Neuronal stem cell (in vitro differentiated cells): ENCODE results near the gene RUNX2. TPM values are rescaled to one million over a fixed set of nuclear protein-coding genes. Genes with fewer than 3 reads are reported as not detected.
A peak's percentile ranks its signal among the peaks of the same experiment; 100 is the strongest.
"Not testable (repeated sequence)": the region's sequence is repeated elsewhere in the genome, so short reads cannot be mapped to it uniquely, and the experiment has no call there.

Experiments
- DNase-seq: peaks from one replicate; pipeline ENCODE4 v3.0.0-alpha.2; 2013; ENCODE audit warnings: low spot score
- H2AFZ ChIP-seq: one replicate; pipeline ENCODE4 v1.6.1; 2013; ENCODE audit warnings: mild to moderate bottlenecking, low read length, inconsistent platforms
- H2AK5ac ChIP-seq: 2 replicates; pipeline ENCODE4 v1.6.1; 2013; ENCODE audit warnings: low read depth, mild to moderate bottlenecking, inconsistent platforms, low read length, moderate library complexity, mixed read lengths
- H2BK120ac ChIP-seq: 2 replicates; pipeline ENCODE4 v1.6.1; 2013; ENCODE audit warnings: low read depth, mild to moderate bottlenecking, inconsistent platforms, low read length, moderate library complexity, mixed read lengths
- H2BK12ac ChIP-seq: one replicate; pipeline ENCODE4 v1.6.1; 2013; ENCODE audit warnings: low read length, inconsistent platforms
- H2BK15ac ChIP-seq: 2 replicates; pipeline ENCODE4 v1.6.1; 2013; ENCODE audit warnings: mild to moderate bottlenecking, low read length, inconsistent platforms, mixed read lengths
- H2BK5ac ChIP-seq: one replicate; pipeline ENCODE4 v1.6.1; 2013; ENCODE audit warnings: inconsistent platforms, mild to moderate bottlenecking, low read length, moderate library complexity
- H3K14ac ChIP-seq: one replicate; pipeline ENCODE4 v1.6.1; 2013; ENCODE audit warnings: low read length, inconsistent platforms
- H3K18ac ChIP-seq: 2 replicates; pipeline ENCODE4 v1.6.1; 2013; ENCODE audit warnings: low read length, inconsistent platforms
- H3K23ac ChIP-seq: 2 replicates; pipeline ENCODE4 v1.6.1; 2013; ENCODE audit warnings: low read depth, mild to moderate bottlenecking, mixed read lengths, low read length, inconsistent platforms; ENCODE audit not compliant: poor library complexity
- H3K27ac ChIP-seq: replicated peaks from 3 replicates; pipeline ENCODE4 v1.5.1; 2013; ENCODE audit warnings: low read length, inconsistent platforms
- H3K27me3 ChIP-seq, 3 experiments: 2 replicates each; pipeline ENCODE4 v1.6.1; 2013; ENCODE audit warnings: low read length in 3 of 3, mild to moderate bottlenecking in 2 of 3, inconsistent platforms in 1 of 3, low read depth in 1 of 3, mixed read lengths in 1 of 3, moderate library complexity in 1 of 3; ENCODE audit not compliant: control insufficient read depth in 3 of 3, insufficient read depth in 3 of 3
- H3K36me3 ChIP-seq, 2 donors: replicated peaks in 1 of 2; 2 replicates each; pipeline ENCODE4 v1.6.1; 2013; ENCODE audit warnings: low read length in 2 of 2; ENCODE audit not compliant: control insufficient read depth in 2 of 2, insufficient read depth in 2 of 2
- H3K4ac ChIP-seq: 2 replicates; pipeline ENCODE4 v1.6.1; 2013; ENCODE audit warnings: inconsistent platforms, mild to moderate bottlenecking, low read length, moderate library complexity
- H3K4me1 ChIP-seq, 2 donors: 1 replicate in 1 of 2; 2 replicates in 1 of 2; pipeline ENCODE4 v1.6.1; 2013; ENCODE audit warnings: low read length in 2 of 2, low read depth in 1 of 2; ENCODE audit not compliant: control insufficient read depth in 2 of 2, insufficient read depth in 1 of 2
- H3K4me2 ChIP-seq: one replicate; pipeline ENCODE4 v1.6.1; 2013; ENCODE audit warnings: mild to moderate bottlenecking, low read length, inconsistent platforms; ENCODE audit not compliant: insufficient read depth, poor library complexity, severe bottlenecking
- H3K4me3 ChIP-seq, 2 donors: 2 replicates each; pipeline ENCODE4 v1.5.1; 2013; ENCODE audit warnings: low read length in 2 of 2, mild to moderate bottlenecking in 2 of 2, inconsistent platforms in 1 of 2, moderate library complexity in 1 of 2
- H3K79me1 ChIP-seq: one replicate; pipeline ENCODE4 v1.6.1; 2013; ENCODE audit warnings: low read depth, mild to moderate bottlenecking, inconsistent platforms, low read length, moderate library complexity
- H3K9ac ChIP-seq: one replicate; pipeline ENCODE4 v1.6.1; 2013; ENCODE audit warnings: mild to moderate bottlenecking, low read depth, low read length, inconsistent platforms; ENCODE audit not compliant: poor library complexity
- H3K9me3 ChIP-seq, 2 donors: replicated peaks in 1 of 2; 2 replicates each; pipeline versions ENCODE3 to v1.6.1; 2013; ENCODE audit warnings: low read length in 2 of 2, mild to moderate bottlenecking in 2 of 2, inconsistent platforms in 1 of 2, low read depth in 1 of 2, mixed read lengths in 1 of 2, moderate library complexity in 1 of 2; ENCODE audit not compliant: control insufficient read depth in 2 of 2, insufficient read depth in 1 of 2
- H4K8ac ChIP-seq: one replicate; pipeline ENCODE4 v1.6.1; 2013; ENCODE audit warnings: low read depth, mild to moderate bottlenecking, inconsistent platforms, low read length, moderate library complexity
- H4K91ac ChIP-seq: one replicate; pipeline ENCODE4 v1.6.1; 2013; ENCODE audit warnings: low read length, low read depth, mild to moderate bottlenecking, inconsistent platforms; ENCODE audit not compliant: poor library complexity
- WGBS, 2 donors: extraction: QIAGEN DNeasy Blood & Tissue Kit; methylation state at CpG; one replicate each; pipeline ENCODE4 v1.1.7; 2013; ENCODE audit warnings: missing lambda C conversion rate in 2 of 2, mixed read lengths in 1 of 2; ENCODE audit not compliant: insufficient read length in 2 of 2, insufficient replicate concordance in 1 of 2; ENCODE audit errors: extremely low coverage in 2 of 2; 5-methylcytosine and 5-hydroxymethylcytosine counted together
- polyA plus RNA-seq, 2 experiments: library from polyadenylated mRNA; stranded (reverse); fragments of 200-250 nt; gene quantifications; one replicate each; pipeline ENCODE4 v1.2.3, GENCODE V29; 2013

RUNX2 gene
- 0.53 TPM for polyA plus RNA-seq (2013, experiment 1 of 2)
- polyA plus RNA-seq (2013, experiment 2 of 2): 0.43 TPM

- DNase-seq: no peak
These were observed at the start of gene RUNX2 for GRCh38 chr6:45327956-45328522. Gene RUNX2, plus strand, starts transcription at chr6:45328330. Its CDS starts 397 bp downstream, at chr6:45328727.

GRCh38 chr6:45278367-45278766, 49.8 kb upstream of the RUNX2 start:
- Histone ChIP-seq H3K4me3 (no peak overlapping the region), H2BK120ac (no peak overlapping the region), H2BK12ac (no peak overlapping the region), H2BK5ac (no peak overlapping the region), H4K91ac (no peak overlapping the region), H3K9me3 (peaks cover 2 to 7% of the 10 kb centered on the region in 2 donors), H4K8ac (no peak overlapping the region), H3K14ac (no peak overlapping the region), H3K23ac (no peak overlapping the region), H3K4ac (no peak overlapping the region), H2AK5ac (no peak overlapping the region), H3K27ac (no peak overlapping the region), H3K36me3 (no peaks in the 10 kb centered on the region), H3K4me2 (no peak overlapping the region), H2AFZ (no peak overlapping the region), H3K4me1 (no peaks in the 10 kb centered on the region), H3K18ac (no peak overlapping the region), H3K79me1 (peaks cover 2% of the 10 kb centered on the region), H2BK15ac (no peak overlapping the region), H3K9ac (no peak overlapping the region), H3K27me3 (no peaks in the 10 kb centered on the region)
- WGBS, 2 donors: no CpG with 5 or more reads among the region's 1 CpG
- no peak for DNase-seq

More at GRCh38 chr6:45327956-45328522, at the start of gene RUNX2:
- Histone ChIP-seq H3K4me1 (peaks cover 5 to 13% of the 10 kb centered on the region in 2 donors), H3K4me2 (no peak within 1 kb of the TSS), H3K4ac (no peak within 1 kb of the TSS), H3K36me3 (peaks cover 0 to 28% of the 10 kb centered on the region in 2 donors), H3K9me3 (no peaks in the 10 kb centered on the region), H4K8ac (no peak within 1 kb of the TSS), H3K79me1 (no peaks in the 10 kb centered on the region), H3K9ac (no peak within 1 kb of the TSS), H3K27ac (no peak within 1 kb of the TSS), H2BK15ac (no peak within 1 kb of the TSS), H3K18ac (no peak within 1 kb of the TSS), H2AFZ (peak within 1 kb of the TSS; percentile 77), H2BK5ac (no peak within 1 kb of the TSS), H3K27me3 (no peaks in the 10 kb centered on the region), H2AK5ac (no peak within 1 kb of the TSS), H3K23ac (no peak within 1 kb of the TSS), H2BK120ac (no peak within 1 kb of the TSS), H2BK12ac (no peak within 1 kb of the TSS), H4K91ac (no peak within 1 kb of the TSS), H3K4me3 (peak within 1 kb of the TSS in 1 of 2 donors; percentile 49), H3K14ac (no peak within 1 kb of the TSS)
- no CpG with 5 or more reads among the region's 5 CpGs for WGBS, 2 donors

- H4K91ac ChIP-seq, H2BK5ac ChIP-seq, DNase-seq, H2BK120ac ChIP-seq, H3K27ac ChIP-seq, H2AFZ ChIP-seq, H3K9ac ChIP-seq, H3K79me1 ChIP-seq, H3K4me2 ChIP-seq, H3K4ac ChIP-seq, H2BK12ac ChIP-seq, H2AK5ac ChIP-seq, H4K8ac ChIP-seq, H3K14ac ChIP-seq, H3K18ac ChIP-seq, H3K4me3 ChIP-seq, H3K27me3 ChIP-seq, H3K4me1 ChIP-seq, H3K36me3 ChIP-seq, H2BK15ac ChIP-seq, H3K23ac ChIP-seq: not testable (repeated sequence)
- no CpG with 5 or more reads among the region's 3 CpGs for WGBS, 2 donors
- H3K9me3 ChIP-seq: peaks cover 0 to 11% of the 10 kb centered on the region in 2 donors
These were observed 41.4 kb upstream of the RUNX2 start for GRCh38 chr6:45286707-45287106.

GRCh38 chr6:45289751-45290514, 38.2 kb upstream of the RUNX2 start:
- Histone ChIP-seq H2BK120ac (no peak overlapping the region), H4K8ac (no peak overlapping the region), H3K27ac (no peak overlapping the region), H3K4me1 (no peaks in the 10 kb centered on the region), H3K36me3 (no peaks in the 10 kb centered on the region), H3K27me3 (no peaks in the 10 kb centered on the region), H3K18ac (no peak overlapping the region), H3K4me3 (no peak overlapping the region), H2AK5ac (no peak overlapping the region), H2BK5ac (no peak overlapping the region), H2AFZ (no peak overlapping the region), H3K79me1 (peaks cover 1% of the 10 kb centered on the region), H3K23ac (no peak overlapping the region), H3K14ac (no peak overlapping the region), H3K9me3 (peaks cover 0 to 20% of the 10 kb centered on the region in 2 donors), H2BK12ac (no peak overlapping the region), H3K9ac (no peak overlapping the region), H3K4ac (no peak overlapping the region), H4K91ac (no peak overlapping the region), H3K4me2 (no peak overlapping the region), H2BK15ac (no peak overlapping the region)
- no CpG with 5 or more reads among the region's 5 CpGs for WGBS, 2 donors
- DNase-seq: no peak
